AML-193 (cell line): ENCODE data around the gene SLIT3.

Experiments used
- DNase-seq, 2 experiments: peaks; one replicate each; lab custom pipeline; 2025; lab: John Stamatoyannopoulos, UW

SLIT3 gene

GRCh38 chr5:169104937-169105494, 195.9 kb downstream of the SLIT3 start:
- no peak for DNase-seq

GRCh38 chr5:169103586-169104181, 197.3 kb downstream of the SLIT3 start:
- DNase-seq, result no peak

DNA sequence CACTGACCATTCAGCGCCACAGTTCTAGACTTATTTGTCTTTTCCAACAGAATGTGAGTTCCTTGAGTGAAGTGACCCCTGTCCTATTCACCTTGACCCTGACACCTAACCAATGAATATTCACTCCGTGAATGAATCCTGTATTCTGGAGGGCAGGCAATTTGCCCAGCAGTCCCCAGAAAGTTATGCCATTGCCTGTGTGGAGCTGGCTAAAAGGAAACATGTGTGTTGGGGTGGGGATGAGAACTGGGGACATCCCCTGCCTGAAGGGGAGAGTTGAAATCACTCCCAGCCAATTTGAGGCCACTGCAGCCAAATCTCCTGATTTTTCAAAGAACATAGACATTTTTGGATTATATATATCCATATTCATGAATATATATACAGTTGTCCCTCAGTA, 199.0 kb downstream of the SLIT3 start:
- DNase-seq, result no peak

- DNase-seq, result no peak
These were observed 200.2 kb downstream of the SLIT3 start for GRCh38 chr5:169100735-169101075.

- DNase-seq, result no peak
These were observed 200.9 kb downstream of the SLIT3 start for GRCh38 chr5:169099801-169100734.

DNA sequence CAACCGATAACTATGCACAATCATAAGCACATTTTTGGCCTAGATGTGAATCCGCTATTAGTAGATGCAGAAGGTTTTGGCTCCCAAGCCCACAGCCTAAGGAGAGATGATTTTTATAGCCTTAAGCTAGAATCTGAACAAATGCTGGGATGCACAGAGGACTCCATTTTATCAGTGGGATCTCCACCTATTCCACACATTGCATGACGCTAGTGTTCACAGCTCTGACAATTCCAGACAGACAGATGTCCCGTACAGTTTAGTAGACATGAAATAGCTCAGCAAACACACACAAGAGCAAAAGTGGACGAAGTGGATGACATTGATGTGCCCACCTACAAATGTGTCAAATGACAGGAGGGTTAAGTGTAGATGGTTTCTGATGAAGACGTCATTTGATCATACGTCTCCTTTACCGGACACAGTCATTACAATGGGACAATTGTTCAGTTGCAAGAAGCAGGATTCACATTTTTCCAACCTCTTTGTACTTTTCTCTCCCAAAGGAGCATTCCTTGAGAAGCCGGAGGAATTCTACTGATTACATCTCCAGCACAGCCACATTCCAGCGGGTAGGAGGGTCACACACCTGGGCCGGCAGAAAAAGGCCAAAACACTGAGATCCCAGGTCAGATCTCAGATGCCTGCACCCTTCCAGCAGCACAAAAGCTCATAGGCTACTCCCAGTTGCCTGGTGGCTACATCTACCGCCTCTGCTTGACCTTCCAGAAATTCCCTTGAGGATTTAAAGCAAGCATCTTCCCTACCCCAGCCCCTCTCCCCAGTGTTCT, 202.4 kb downstream of the SLIT3 start:
- no peak for DNase-seq

DNA sequence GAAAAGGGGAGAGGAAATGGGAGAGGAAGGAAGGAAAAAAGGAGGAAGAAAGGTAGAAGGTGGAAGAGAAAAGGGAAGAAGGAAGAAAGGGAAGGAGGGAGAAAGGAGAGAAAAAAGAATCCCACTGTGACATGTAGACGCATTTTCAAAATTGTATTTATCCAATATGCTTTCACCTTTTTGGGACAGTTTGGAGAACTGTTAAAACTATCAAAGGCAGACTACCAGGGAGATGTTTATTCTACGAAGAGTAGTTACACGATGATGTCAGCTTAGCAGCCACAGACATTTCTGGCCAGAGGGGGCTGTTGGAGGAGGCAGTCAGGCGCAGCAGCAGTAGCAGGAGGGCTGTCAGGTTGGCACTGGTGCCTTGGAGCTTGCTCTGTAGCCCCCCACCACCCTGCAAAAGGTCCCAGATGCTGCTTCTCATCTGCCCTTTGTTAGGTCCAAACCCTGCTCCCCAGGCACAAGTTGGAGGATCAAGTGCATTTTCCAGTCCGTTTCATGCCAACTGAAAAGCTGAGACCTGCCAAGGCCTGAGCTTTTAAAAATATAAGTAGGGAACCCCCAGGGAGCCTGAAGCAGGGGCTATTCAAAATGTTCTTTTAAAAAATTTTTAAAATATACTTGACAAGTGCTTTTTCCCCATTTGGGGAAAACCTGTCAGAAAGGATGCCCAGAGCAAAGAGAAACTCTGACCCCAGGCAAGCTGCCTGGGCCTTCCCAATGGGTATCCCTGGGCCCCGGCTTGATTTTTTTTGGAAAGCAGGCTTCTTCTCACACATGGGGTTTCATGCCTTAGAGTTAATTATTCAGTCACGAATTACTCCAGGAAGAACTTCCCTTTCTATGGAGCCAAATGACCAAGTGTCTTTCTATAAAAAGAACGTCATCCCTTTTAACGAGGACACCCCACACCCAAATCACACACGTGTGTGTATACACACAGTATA, 203.3 kb downstream of the SLIT3 start:
- no peak for DNase-seq

GRCh38 chr5:169095976-169096375, 205.0 kb downstream of the SLIT3 start:
- DNase-seq, result no peak

DNA sequence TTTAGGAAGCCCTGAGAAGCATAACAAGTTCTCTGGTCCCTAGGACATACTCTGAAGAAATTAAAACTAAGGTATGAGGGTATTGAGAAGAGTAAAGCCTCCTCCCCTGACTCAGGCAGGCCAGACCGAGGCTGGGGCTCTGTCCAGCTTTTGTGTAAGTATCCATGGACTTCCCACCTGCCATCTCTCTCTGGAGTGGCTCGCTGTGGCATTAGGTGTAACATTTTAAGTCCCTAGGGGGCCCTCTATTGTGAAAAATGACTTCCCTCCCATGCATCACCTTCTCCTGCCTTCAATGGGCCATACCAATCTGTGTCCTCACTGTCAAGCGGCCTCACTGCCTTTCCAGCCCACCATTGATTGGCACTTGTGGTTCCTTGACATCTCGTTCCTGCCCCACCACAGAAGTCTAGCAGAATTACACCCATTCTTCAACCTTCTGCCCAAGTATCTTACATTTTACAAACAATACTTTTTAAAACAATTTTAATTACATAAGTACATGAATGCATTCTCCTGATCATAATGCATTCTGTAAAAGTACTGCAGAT, 205.5 kb downstream of the SLIT3 start:
- no peak for DNase-seq

GRCh38 chr5:169094586-169095409, 206.1 kb downstream of the SLIT3 start:
- no peak for DNase-seq

DNA sequence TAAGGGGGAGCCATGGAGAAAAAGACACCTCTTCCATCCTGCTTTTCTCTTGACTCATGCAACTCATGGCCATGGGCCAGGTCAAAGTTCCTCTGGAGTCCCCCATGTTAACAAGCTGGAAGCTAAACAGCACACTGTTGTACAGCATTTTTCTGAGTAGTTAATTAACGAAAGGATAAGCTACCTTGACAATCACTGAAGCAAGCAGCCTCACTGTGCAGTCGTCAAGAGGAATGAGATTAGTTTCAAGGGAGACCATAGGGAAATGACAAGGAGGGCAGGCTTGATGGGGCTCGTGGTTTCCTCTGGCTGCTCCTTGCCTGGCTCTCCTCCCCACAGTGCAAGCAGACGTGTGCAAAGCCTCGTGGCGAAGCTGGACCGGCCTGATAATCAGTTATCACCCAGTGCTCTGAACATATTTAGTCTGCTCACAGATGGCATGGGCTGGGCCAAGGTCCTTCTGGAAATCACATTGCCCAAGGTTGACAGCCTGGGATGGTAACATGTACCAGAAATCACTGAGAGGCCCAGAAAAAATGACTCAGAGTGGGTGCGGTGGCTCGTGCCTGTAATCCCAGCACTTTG, 209.5 kb downstream of the SLIT3 start:
- DNase-seq, result no peak

DNA sequence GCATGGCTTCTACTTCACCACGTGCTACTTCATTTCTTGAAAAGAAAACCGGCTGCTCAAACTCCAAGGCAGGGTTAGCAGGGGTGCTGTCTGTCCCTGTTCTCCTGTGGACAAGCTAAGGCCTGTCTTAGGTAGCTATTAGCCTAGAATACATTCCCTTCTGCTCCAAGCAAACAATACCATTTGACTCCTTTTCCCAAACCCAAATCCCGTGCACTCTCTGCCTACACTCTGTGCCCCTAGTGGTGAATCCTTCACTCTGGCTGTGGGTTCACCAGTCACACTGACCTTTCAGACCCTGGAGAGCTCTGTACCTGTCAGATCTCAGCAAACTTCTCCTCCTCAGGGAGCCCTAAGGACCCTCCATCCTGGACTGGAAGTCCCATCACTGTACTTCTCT, 211.6 kb downstream of the SLIT3 start:
- no peak for DNase-seq

DNA sequence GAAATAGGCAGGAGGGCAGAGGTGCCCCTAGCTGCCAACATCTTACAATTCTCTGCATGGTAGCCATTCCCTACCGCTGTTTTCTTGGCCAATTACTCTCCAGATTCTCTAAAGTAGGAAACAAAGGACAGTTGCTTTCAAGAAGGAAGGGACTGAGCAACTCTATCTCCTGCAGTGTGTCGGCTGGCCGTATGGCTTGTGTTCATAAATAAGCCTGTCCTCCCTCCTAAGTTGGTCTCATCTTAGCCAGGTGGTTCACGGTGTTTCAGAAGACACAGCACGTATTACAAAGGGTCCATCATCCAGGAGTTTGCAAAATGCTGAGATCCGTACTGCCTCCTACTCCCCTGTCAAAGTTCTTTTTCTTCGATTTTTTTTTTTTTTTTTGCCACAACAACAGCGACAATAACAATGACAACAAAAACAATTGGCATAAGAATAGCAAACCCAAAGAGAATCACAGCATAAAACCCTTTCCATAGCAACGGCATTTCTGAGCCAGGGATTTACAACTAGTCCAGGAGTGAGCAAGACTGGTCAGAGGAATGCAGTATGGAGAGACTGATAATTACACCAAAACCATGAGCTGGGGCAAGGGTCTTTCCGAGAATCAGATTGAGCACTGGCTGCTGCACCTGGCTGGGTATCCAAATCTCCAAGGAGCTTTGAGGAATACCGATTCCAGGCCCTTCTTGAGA, 212.8 kb downstream of the SLIT3 start:
- no peak for DNase-seq

DNA sequence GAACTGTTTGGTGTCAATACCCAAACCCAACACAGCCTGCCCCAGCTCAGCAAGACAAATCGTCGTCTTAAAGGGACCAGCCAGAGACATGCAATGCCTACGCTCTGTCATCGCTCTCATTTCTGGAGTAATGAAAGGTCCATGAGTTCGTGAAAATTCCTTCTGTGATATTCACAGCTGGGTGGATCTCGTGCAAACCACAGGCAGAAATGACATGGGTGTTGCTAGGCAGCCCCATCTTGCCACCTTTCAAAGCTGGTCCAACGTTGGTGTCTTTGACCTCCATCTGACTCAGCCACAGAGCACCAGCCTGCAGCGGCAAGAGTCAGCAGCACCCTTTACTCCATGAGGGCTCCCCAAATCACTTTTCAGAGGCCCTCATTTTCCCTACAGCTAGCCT, 215.3 kb downstream of the SLIT3 start:
- no peak for DNase-seq

DNA sequence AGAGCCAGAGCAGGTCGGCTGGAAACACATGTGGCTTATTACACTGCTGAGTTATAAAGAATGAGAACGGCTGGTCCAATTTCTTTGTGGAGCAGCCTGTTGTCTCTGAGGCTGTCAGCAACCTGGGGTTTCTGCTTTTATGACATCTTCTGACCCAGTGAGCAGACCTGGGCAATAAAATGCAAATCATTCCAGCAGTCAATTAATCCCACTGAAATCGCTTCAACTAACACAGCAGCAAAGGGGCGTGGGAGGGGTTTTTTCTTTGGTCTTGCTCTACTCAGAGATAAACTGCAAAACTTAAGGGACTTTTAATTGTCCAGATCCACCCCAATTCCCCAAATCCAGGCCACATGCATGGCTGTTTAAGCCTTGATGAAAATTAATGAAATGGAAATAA, 215.7 kb downstream of the SLIT3 start:
- DNase-seq, result no peak

- no peak for DNase-seq
These were observed 216.2 kb downstream of the SLIT3 start for GRCh38 chr5:169084775-169085174.

- no peak for DNase-seq
These were observed 217.4 kb downstream of the SLIT3 start for GRCh38 chr5:169083394-169084018.

DNA sequence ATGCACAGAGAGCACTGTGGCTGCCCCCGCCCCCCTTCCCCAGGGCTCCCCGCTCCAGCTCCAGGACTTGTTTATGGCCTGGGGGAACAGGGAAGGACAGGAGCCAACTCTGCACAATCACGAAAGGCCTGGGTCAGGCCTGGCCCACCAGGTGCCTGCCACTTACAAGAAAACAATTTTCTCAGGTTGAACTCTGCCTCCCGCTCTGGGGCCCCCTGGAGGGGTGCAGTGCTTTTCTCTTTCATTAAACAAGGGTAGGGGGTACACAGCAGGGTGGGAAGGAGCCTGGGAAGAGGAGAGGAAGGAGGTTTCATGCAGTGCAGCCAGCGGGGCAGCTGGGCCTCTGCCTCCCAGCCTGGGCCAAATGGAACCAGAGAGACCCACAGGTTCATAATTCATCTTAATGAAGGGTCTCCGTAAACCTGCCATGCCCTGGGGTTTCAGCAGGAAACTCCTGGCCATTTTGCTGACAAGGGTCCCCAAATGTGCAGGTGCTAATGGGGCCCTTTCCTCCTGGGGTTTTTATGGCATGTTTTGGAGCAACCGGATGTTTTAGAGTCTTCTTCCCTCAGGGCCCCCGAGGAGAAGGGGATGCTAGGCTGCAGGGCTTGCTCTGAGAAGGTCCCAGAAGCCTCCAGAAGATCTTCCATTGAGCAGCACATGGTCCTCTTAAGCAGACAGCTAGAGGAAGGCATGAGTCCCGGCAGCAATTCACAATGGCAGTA, 219.8 kb downstream of the SLIT3 start:
- DNase-seq, result no peak
